Central memory CD8-positive, alpha-beta T cell (primary cell): ENCODE results near the gene MYL4.
A peak's percentile ranks its signal among the peaks of the same experiment; 100 is the strongest.

Experiments used
- ATAC-seq: fragments of 150-1000 bp; cut with Tn5 transposase; replicated peaks from 2 replicates; pipeline ENCODE4 v1.10.0; 2022; ENCODE audit warnings: mild to moderate bottlenecking, moderate FRiP score, moderate number of reproducible peaks; ENCODE audit not compliant: poor library complexity, severe bottlenecking; ENCODE audit errors: extremely low read depth
- DNase-seq, 2 donors: peaks; one replicate each; pipeline ENCODE4 v3.0.0; 2021; ENCODE audit warnings: low spot score in 2 of 2
- H3K27ac Mint-ChIP-seq: one replicate; pipeline ENCODE4 v1.8.0; 2022; ENCODE audit warnings: low read depth, mild to moderate bottlenecking, moderate library complexity, mixed read lengths
- H3K27me3 Mint-ChIP-seq: one replicate; pipeline ENCODE4 v1.8.0; 2022; ENCODE audit warnings: mixed read lengths
- H3K36me3 Mint-ChIP-seq: one replicate; pipeline ENCODE4 v1.8.0; 2022; ENCODE audit warnings: mild to moderate bottlenecking, moderate library complexity, mixed read lengths; ENCODE audit not compliant: insufficient read depth
- H3K4me1 Mint-ChIP-seq: one replicate; pipeline ENCODE4 v1.8.0; 2022; ENCODE audit warnings: mixed read lengths
- H3K4me3 Mint-ChIP-seq: one replicate; pipeline ENCODE4 v1.8.0; 2022; ENCODE audit warnings: mild to moderate bottlenecking, moderate library complexity, mixed read lengths
- H3K9me3 Mint-ChIP-seq: one replicate; pipeline ENCODE4 v1.8.0; 2022; ENCODE audit warnings: mixed read lengths

MYL4 gene

GRCh38 chr17:47239967-47240651 is 31.0 kb downstream of the MYL4 start:
- DNase-seq: no peak
- Mint-ChIP-seq H3K9me3 (no peaks in the 10 kb centered on the region), H3K36me3 (peaks cover 1% of the 10 kb centered on the region), H3K27me3 (peaks cover 27% of the 10 kb centered on the region), H3K4me3 (no peak overlapping the region), H3K4me1 (peaks cover 9% of the 10 kb centered on the region), H3K27ac (no peak overlapping the region)
- ATAC-seq: no peak

DNA sequence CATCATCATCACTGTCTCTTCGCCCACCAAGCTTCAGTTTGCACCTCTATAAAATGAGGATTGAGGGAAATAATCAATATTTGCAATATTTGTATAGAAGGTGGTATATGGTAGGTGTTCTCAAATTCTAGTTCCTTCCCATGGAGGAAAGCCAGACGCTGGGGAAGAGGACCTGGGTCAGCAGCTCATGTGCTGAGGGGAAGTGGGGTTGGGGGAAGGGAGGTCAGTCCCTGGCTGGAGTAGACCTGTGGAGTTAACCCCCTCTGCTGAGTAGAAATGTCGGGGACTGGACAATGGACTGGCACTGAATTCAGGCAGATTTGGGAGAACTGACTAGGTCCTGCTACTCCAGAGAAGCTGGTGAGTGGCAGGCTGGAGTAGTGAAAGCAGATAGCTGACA is 31.7 kb downstream of the MYL4 start:
- DNase-seq (no peak), ATAC-seq (no peak)
- Mint-ChIP-seq H3K9me3 (no peaks in the 10 kb centered on the region), H3K27ac (no peak overlapping the region), H3K36me3 (peaks cover 1% of the 10 kb centered on the region), H3K4me1 (peaks cover 9% of the 10 kb centered on the region), H3K27me3 (peaks cover 34% of the 10 kb centered on the region), H3K4me3 (no peak overlapping the region)

DNA sequence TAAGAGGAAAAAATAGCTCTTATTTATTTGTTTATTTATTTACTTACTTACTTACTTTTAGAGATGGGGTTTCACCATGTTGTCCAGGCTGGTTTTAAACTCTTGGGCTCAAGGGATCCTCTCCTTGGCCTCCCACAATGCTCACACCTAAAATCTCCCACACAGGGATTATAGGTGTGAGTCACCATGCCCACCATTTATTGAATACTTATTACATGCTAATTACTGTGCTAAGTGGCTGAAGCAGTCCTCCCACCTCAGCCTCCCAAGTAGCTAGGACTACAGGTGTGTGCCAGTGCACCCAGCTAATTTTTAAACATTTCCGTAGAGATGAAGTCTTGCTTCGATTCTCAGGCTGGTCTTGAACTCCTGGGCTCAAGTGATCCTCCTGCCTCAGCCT is 33.5 kb downstream of the MYL4 start:
- H3K9me3 Mint-ChIP-seq: no peaks in the 10 kb centered on the region
- H3K36me3 Mint-ChIP-seq: peaks cover 1% of the 10 kb centered on the region
- no peak overlapping the region for H3K27ac Mint-ChIP-seq
- H3K4me3 Mint-ChIP-seq: no peak overlapping the region
- H3K27me3 Mint-ChIP-seq: peaks cover 46% of the 10 kb centered on the region
- ATAC-seq (no peak), DNase-seq (no peak)
- peaks cover 9% of the 10 kb centered on the region for H3K4me1 Mint-ChIP-seq

DNA sequence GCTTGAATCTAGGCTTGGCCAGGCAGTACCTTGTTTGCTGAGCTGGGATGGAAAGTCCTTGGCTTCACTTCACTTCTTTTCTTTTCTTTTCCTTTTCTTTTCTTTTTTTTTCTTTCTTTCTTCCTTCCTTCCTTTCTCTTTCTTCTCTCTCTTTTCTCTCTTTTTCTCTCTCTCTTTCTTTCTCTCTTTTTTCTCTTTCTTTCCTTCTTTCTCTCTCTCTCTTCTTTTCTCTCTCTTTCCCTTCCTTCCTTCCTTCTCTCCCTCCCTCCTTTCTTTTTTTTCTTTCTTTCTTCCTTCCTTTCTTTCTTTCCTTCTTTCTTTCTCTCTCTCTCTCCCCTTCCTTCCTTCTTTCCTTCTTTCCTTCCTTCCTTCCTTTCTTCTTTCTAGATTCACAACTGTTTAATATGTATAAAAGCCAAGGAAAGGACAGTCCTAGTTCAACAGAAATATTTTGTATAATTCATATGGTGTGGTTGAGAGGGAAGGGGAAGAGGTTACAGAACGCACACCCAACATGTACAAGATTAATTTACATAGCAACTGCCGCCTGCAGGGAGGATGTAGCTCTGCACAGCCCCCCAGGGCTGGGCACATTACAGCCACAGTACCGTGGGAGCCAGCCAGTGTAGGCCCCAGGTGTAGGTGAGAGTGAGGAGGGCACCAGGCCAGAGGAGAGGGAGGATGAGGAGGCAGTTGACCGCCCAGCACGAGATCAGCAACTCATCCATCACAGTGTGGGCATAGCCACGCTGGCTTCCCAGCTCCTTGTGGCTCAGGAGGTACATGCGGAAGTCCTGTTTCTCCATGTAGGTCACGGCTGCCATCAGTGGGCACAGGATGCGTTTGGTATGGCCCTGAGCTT is 34.8 kb downstream of the MYL4 start:
- Mint-ChIP-seq H3K4me1 (peaks cover 9% of the 10 kb centered on the region), H3K4me3 (no peak overlapping the region), H3K27me3 (peaks cover 46% of the 10 kb centered on the region), H3K27ac (no peak overlapping the region), H3K36me3 (peaks cover 1% of the 10 kb centered on the region), H3K9me3 (no peaks in the 10 kb centered on the region)
- no peak for ATAC-seq
- no peak for DNase-seq

DNA sequence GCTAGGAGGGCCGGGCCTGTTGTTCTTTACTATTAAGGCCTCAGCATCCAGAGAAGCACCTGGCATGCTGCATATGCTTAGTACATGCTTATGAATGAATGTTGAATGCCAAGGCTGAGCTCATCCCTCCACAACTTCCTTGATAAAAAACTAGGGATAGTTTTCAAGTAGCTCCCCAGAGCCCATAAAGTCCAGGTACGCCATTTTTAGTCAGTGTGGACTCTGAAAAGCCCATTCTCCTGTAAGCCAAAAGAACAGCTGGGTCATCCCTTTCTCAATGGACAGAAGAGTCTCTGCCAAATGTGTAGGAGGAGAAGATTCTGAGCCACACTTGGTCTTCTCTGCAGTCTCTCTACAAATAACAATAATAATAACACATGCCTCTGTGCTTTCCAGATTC is 35.5 kb downstream of the MYL4 start:
- peaks cover 46% of the 10 kb centered on the region for H3K27me3 Mint-ChIP-seq
- ATAC-seq (no peak), DNase-seq (no peak)
- H3K4me3 Mint-ChIP-seq: no peak overlapping the region
- peaks cover under 1% of the 10 kb centered on the region for H3K36me3 Mint-ChIP-seq
- H3K4me1 Mint-ChIP-seq: peaks cover 5% of the 10 kb centered on the region
- no peak overlapping the region for H3K27ac Mint-ChIP-seq
- H3K9me3 Mint-ChIP-seq: no peaks in the 10 kb centered on the region

GRCh38 chr17:47246120-47246519 is 37.0 kb downstream of the MYL4 start:
- Mint-ChIP-seq H3K36me3 (no peaks in the 10 kb centered on the region), H3K9me3 (no peaks in the 10 kb centered on the region), H3K27me3 (peaks cover 46% of the 10 kb centered on the region), H3K4me3 (no peak overlapping the region), H3K27ac (no peak overlapping the region), H3K4me1 (no peaks in the 10 kb centered on the region)
- no peak for ATAC-seq
- no peak for DNase-seq

DNA sequence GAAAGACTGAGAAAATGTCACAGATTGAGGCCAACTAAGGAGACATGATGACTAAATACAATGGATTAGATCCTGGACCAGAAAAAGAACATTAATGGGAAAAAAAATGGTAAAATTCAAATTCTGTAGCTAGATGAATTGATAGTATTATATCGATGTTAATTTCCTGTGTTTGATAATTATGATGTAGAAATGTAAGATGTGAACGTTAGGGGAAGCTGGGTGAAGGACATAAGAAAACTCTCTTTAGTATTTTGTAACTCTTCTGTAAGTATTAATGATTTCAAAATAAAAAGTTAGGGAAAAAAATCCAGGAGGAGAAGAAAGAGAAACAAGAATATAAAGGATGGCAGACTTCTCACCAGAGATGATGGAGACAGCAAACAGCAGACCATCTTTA is 41.7 kb downstream of the MYL4 start:
- Mint-ChIP-seq H3K4me3 (no peak overlapping the region), H3K27ac (no peak overlapping the region), H3K36me3 (peaks cover 6% of the 10 kb centered on the region), H3K4me1 (peaks cover 12% of the 10 kb centered on the region), H3K27me3 (peaks cover 28% of the 10 kb centered on the region), H3K9me3 (no peaks in the 10 kb centered on the region)
- DNase-seq (no peak), ATAC-seq (no peak)

DNA sequence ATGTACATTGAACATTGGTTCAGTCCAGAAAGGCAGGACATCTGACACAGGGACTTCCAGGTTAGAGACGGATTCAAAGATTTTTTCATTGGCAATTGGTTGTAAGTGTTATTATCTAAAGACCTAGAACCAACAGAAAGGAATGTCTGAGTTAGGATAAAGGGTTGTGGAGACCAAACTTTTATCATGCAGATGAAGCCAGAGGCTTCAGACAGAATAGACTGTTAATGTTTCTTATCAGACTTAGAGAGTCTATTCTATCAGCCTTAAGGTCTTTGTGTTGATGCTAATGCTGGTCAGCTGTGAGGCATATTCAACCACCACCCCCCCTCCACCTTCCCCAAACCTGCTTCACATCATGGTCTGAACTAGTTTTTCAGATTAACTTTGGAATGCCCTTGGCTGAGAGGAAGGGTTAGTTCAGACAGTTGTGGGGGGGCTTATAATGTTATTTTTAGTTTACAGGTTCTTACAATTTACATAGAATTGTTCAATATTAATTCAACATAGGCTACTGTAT is 42.3 kb downstream of the MYL4 start:
- Mint-ChIP-seq H3K36me3 (peaks cover 6% of the 10 kb centered on the region), H3K27ac (no peak overlapping the region), H3K4me3 (no peak overlapping the region), H3K27me3 (peaks cover 28% of the 10 kb centered on the region), H3K9me3 (no peaks in the 10 kb centered on the region), H3K4me1 (peaks cover 12% of the 10 kb centered on the region)
- DNase-seq: no peak
- no peak for ATAC-seq

DNA sequence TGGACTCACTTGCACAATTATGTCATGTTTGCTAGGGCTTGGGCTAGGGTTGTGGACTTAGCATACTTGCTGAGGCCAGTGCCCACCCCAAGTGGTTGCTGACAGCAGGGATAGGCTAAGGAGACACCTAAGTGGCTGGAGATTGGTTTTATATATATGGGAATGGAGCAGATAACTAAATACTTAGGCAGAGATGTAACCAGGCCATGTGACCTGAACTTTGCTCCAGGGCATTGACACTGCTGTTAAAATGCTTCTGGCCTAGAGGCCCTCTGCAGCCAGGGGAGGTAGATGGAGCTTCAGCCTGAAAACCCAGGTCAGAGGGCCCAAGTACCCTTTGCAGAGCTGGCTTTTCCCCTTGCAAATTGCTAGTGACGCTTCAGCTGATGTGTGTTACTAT is 43.1 kb downstream of the MYL4 start:
- ATAC-seq (no peak), DNase-seq (no peak)
- peak overlapping the region; percentile 89 for H3K4me3 Mint-ChIP-seq
- H3K36me3 Mint-ChIP-seq: peaks cover 6% of the 10 kb centered on the region
- H3K9me3 Mint-ChIP-seq: no peaks in the 10 kb centered on the region
- H3K4me1 Mint-ChIP-seq: peaks cover 12% of the 10 kb centered on the region
- H3K27me3 Mint-ChIP-seq: peaks cover 30% of the 10 kb centered on the region
- H3K27ac Mint-ChIP-seq: no peak overlapping the region

GRCh38 chr17:47252766-47253512 is 43.8 kb downstream of the MYL4 start:
- H3K27me3 Mint-ChIP-seq: peaks cover 38% of the 10 kb centered on the region

DNA sequence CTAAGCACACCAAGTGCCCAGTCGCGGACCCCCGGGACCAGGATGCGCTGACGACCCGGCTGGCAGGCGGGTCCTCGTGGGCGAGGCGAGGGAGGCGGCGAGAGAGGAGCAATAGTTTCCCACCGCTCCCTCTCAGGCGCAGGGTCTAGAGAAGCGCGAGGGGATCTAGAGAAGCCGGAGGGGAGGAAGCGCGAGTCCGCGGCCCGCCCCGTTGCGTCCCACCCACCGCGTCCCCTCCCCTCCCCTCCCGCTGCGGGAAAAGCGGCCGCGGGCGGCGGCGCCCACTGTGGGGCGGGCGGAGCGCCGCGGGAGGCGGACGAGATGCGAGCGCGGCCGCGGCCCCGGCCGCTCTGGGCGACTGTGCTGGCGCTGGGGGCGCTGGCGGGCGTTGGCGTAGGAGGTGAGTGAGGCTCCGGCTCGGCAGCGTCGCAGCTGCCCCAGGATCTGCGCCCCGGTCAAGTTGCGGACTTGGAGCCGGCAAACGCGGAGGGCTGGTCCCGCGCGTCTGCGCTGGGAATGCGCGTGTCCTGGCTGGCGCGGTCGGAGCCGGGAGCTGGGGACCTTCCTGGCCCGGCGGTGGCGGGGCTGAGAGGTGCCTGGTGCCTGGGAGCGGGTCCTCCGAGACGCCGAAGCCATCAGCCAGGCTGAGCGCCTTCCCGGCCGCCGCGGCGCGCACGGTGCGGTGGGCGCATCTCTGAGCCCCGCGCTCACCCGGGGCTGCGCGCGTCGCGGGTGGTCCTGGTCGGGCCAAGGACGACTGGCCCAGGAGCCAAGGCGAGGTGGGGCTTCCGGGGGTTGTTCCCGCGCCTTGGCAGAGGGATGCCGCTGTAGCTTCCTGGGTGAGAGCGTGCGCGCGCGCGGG is 44.6 kb downstream of the MYL4 start, which contains the start of gene ITGB3:
Gene ITGB3, plus strand, starts transcription at position 287 of the 862 bp plus-strand sequence. Its CDS starts 35 bp downstream, at position 322.
- peaks cover 12% of the 10 kb centered on the region for H3K4me1 Mint-ChIP-seq
- peak; percentile 30 to 52 for DNase-seq
- peaks cover 6% of the 10 kb centered on the region for H3K36me3 Mint-ChIP-seq
- H3K27ac Mint-ChIP-seq: peak within 1 kb of the TSS; percentile 64
- H3K27me3 Mint-ChIP-seq: peaks cover 46% of the 10 kb centered on the region
- H3K4me3 Mint-ChIP-seq: peak within 1 kb of the TSS; percentile 89
- peak; percentile 95 for ATAC-seq
- no peaks in the 10 kb centered on the region for H3K9me3 Mint-ChIP-seq

More at GRCh38 chr17:47252766-47253512, 43.8 kb downstream of the MYL4 start:
- ATAC-seq: no peak
- Mint-ChIP-seq H3K36me3 (peaks cover 6% of the 10 kb centered on the region), H3K4me1 (peaks cover 12% of the 10 kb centered on the region), H3K27ac (no peak overlapping the region), H3K4me3 (peak overlapping the region; percentile 89), H3K9me3 (no peaks in the 10 kb centered on the region)
- no peak for DNase-seq
